Panc1 (cell line): ENCODE data around the gene MAPKBP1. TPM values are rescaled to one million over a fixed set of nuclear protein-coding genes. Genes with fewer than 3 reads are reported as not detected.
A peak's percentile ranks its signal among the peaks of the same experiment; 100 is the strongest.
"Not testable (repeated sequence)": the region's sequence is repeated elsewhere in the genome, so short reads cannot be mapped to it uniquely, and the experiment has no call there.

Source experiments
- ATAC-seq: fragments of 200-7000 bp; cut with Tn5 transposase; 2 replicates; pipeline ENCODE4 v1.9.1; 2020; ENCODE audit warnings: mild to moderate bottlenecking, moderate library complexity
- Bru-seq: library from RNA; stranded (reverse); fragments of 400-500 nt; gene quantifications from one replicate; lab custom pipeline; 2021; lab: Mats Ljungman, UMichigan
- BruChase-seq, 2 experiments: library from RNA; stranded (reverse); fragments of 400-500 nt; gene quantifications; one replicate each; lab custom pipeline; 2021; lab: Mats Ljungman, UMichigan
- BruUV-seq: library from RNA; stranded (reverse); fragments of 400-500 nt; replicated peaks from 2 replicates; lab custom pipeline; 2021; lab: Mats Ljungman, UMichigan
- CTCF ChIA-PET: fragments of 300-600 bp; sonication (Branson Sonifier 250); formaldehyde crosslinking; loops from one replicate; lab custom pipeline; 2022; ENCODE audit warnings: antibody characterized with exemption; lab: Charles Lee
- POLR2A ChIA-PET: fragments of 300-600 bp; sonication (Branson Sonifier 250); formaldehyde crosslinking; loops from one replicate; lab custom pipeline; 2022; ENCODE audit warnings: antibody characterized with exemption; lab: Charles Lee
- DNase-seq: peaks from one replicate; pipeline ENCODE4 v3.0.0-alpha.2; 2010; ENCODE audit warnings: low read depth, low spot score
- H3K27ac ChIP-seq: 2 replicates; pipeline ENCODE4 v1.5.1; 2011; ENCODE audit warnings: mild to moderate bottlenecking, low read length, inconsistent platforms
- H3K27me3 ChIP-seq: fragments of 200-500 bp; sonication (Bioruptor generic); 2 replicates; pipeline ENCODE4 v1.6.0; 2014; ENCODE audit warnings: low read length, inconsistent platforms; ENCODE audit not compliant: control insufficient read depth, insufficient read depth
- H3K36me3 ChIP-seq: fragments of 200-500 bp; sonication (Bioruptor generic); 2 replicates; pipeline ENCODE4 v1.5.1; 2014; ENCODE audit warnings: inconsistent platforms, mild to moderate bottlenecking, low read length, moderate library complexity; ENCODE audit not compliant: control insufficient read depth, insufficient read depth
- H3K4me1 ChIP-seq: 2 replicates; pipeline ENCODE4 v1.5.1; 2011; ENCODE audit warnings: inconsistent platforms, mild to moderate bottlenecking, low read length, moderate library complexity; ENCODE audit not compliant: control insufficient read depth, insufficient read depth
- H3K4me3 ChIP-seq, 2 experiments: 2 replicates each; pipeline ENCODE4 v1.5.1; 2011 to 2012; ENCODE audit warnings: low read depth in 2 of 2, low read length in 2 of 2, mild to moderate bottlenecking in 2 of 2, inconsistent platforms in 1 of 2, moderate library complexity in 1 of 2
- H3K9me3 ChIP-seq: fragments of 200-500 bp; sonication (Bioruptor generic); 2 replicates; pipeline ENCODE4 v1.5.1; 2014; ENCODE audit warnings: low read depth, mild to moderate bottlenecking, inconsistent platforms, low read length, moderate library complexity; ENCODE audit not compliant: control insufficient read depth, insufficient read depth
- CTCF ChIP-seq: fragments of 450-650 bp; IDR thresholded peaks from 2 replicates; pipeline ENCODE4 v1.5.1; 2017; ENCODE audit warnings: mild to moderate bottlenecking
- POLR2AphosphoS5 ChIP-seq: IDR thresholded peaks from 2 replicates; pipeline ENCODE4 v1.6.1; 2012; ENCODE audit warnings: mild to moderate bottlenecking, low read depth, low read length, moderate library complexity
- REST ChIP-seq, 2 experiments: IDR thresholded peaks; 2 replicates each; pipeline ENCODE4 v1.6.1; 2011 to 2012; ENCODE audit warnings: low read depth in 2 of 2, control low read depth in 1 of 2, low read length in 1 of 2, mild to moderate bottlenecking in 1 of 2, moderate library complexity in 1 of 2; ENCODE audit not compliant: insufficient read depth in 1 of 2
- SIN3A ChIP-seq: IDR thresholded peaks from 2 replicates; pipeline ENCODE4 v1.6.1; 2012; ENCODE audit warnings: low read depth, mild to moderate bottlenecking, low read length, moderate library complexity, borderline replicate concordance; ENCODE audit not compliant: insufficient read depth
- TCF7L2 ChIP-seq: IDR thresholded peaks from 2 replicates; pipeline ENCODE4 v1.6.1; 2011; ENCODE audit warnings: mild to moderate bottlenecking, low read depth, low read length, inconsistent platforms
- in situ Hi-C: cut with HindIII; loops from 2 replicates; pipeline ENCODE4 v1.10.0; 2016; ENCODE audit warnings: low sequenced_read_pairs, low pct_unique_long_range_greater_than_20kb
- intact Hi-C: fragments of 100-400 bp; cut with micrococcal nuclease; formaldehyde crosslinking; loops from one replicate; pipeline ENCODE4 v1.10.0; 2022; ENCODE audit not compliant: unreplicated experiment
- long read RNA-seq: library from polyadenylated mRNA; unstranded; transcript quantifications from one replicate; pipeline ENCODE4 v2.0.0, GENCODE V29; 2021; ENCODE audit not compliant: unreplicated experiment
- polyA plus RNA-seq: library from polyadenylated mRNA; unstranded; fragments of >200 nt; gene quantifications from one replicate; pipeline ENCODE4 v1.2.1, GENCODE V29; 2012; ENCODE audit warnings: missing spikeins; ENCODE audit not compliant: insufficient read length
- total RNA-seq: library from RNA; stranded (reverse); gene quantifications from one replicate; pipeline ENCODE4 v1.2.1, GENCODE V29; 2021; ENCODE audit not compliant: unreplicated experiment

The MAPKBP1 gene
- total RNA-seq (38.4 TPM), Bru-seq, nascent RNA (percentile 80 among the genes with signal in this experiment), BruChase-seq, experiment 1, labeled RNA remaining after a 2-hour chase (percentile 86 among the genes with signal in this experiment), BruChase-seq, experiment 2, labeled RNA remaining after a 6-hour chase (percentile 87 among the genes with signal in this experiment)
- 21.9 TPM for polyA plus RNA-seq
- long read RNA-seq, partial matches to known transcripts = 13 of 47 reads
- long read RNA-seq, other reads (novel, unspliced or antisense) = 34 of 47 reads

GRCh38 chr15:41774062-41774881, at the start of gene MAPKBP1:
Gene MAPKBP1, plus strand, starts transcription at chr15:41774484. Its CDS starts 792 bp downstream, at chr15:41775276.
- POLR2A ChIA-PET = interaction anchor here (0.6 to 1.2 kb wide), 3 partner anchors 9 to 149 kb away, joined by 3 to 12 read pairs (median 3); no protein-coding TSS in a partner anchor
- intact Hi-C loops (no loop called here), in situ Hi-C loops (no loop called here)
- BruUV-seq = no TSS peak
- Histone ChIP-seq H3K36me3 (no peaks in the 10 kb centered on the region), H3K4me1 (peaks cover 39% of the 10 kb centered on the region), H3K9me3 (no peaks in the 10 kb centered on the region), H3K4me3 (peak within 1 kb of the TSS; percentile 65 to 99), H3K27ac (peak within 1 kb of the TSS; percentile 93), H3K27me3 (no peaks in the 10 kb centered on the region)
- TF ChIP-seq CTCF = peak; percentile 74
- TF ChIP-seq SIN3A = peak; percentile 82; the same call in 1 of the 2 replicates
- TF ChIP-seq REST (IDR thresholded peaks at IDR 0.05; ENCODE audit: insufficient read depth in 1 of 2, low read depth in 2 of 2, low read length in 1 of 2) = peak in 1 of 2 experiments; percentile 52; a peak in 1 of 4 replicates
- peak; percentile 73 for TF ChIP-seq TCF7L2
- TF ChIP-seq POLR2AphosphoS5 = peak; percentile 91
- ATAC-seq (peak; percentile 95), DNase-seq (peak; percentile 91)
- CTCF ChIA-PET = interaction anchor here (0.8 to 2.8 kb wide), 7 partner anchors 35 to 198 kb away, joined by 3 to 20 read pairs (median 5); partner anchors contain the start of genes EHD4 and PLA2G4B

GRCh38 chr15:41727143-41727542, 47.1 kb upstream of the MAPKBP1 start:
- Histone ChIP-seq H3K4me3 (no peak overlapping the region), H3K27me3 (no peaks in the 10 kb centered on the region), H3K9me3 (no peaks in the 10 kb centered on the region), H3K36me3 (peaks cover 11% of the 10 kb centered on the region), H3K27ac (no peak overlapping the region), H3K4me1 (no peaks in the 10 kb centered on the region)
- in situ Hi-C loops (no loop called here), intact Hi-C loops (no loop called here)
- ChIA-PET POLR2A (interaction anchor here (0.5 kb wide), 1 partner anchor 172 kb away, joined by 10 read pairs; no protein-coding TSS in a partner anchor), CTCF (no interaction called here)
- TF ChIP-seq REST (IDR thresholded peaks at IDR 0.05; ENCODE audit: insufficient read depth in 1 of 2, low read depth in 2 of 2, low read length in 1 of 2) (no peak), SIN3A (no peak), CTCF (no peak), POLR2AphosphoS5 (no peak), TCF7L2 (no peak)
- DNase-seq = no peak
- BruUV-seq = no TSS peak
- ATAC-seq = no peak

- ATAC-seq, H3K27me3 ChIP-seq, H3K4me3 ChIP-seq, intact Hi-C loops, in situ Hi-C loops, H3K4me1 ChIP-seq, DNase-seq, BruUV-seq, H3K9me3 ChIP-seq, CTCF ChIA-PET, H3K27ac ChIP-seq: not testable (repeated sequence)
- H3K36me3 ChIP-seq = peaks cover 11% of the 10 kb centered on the region
- POLR2A ChIA-PET = interaction anchor here (0.6 kb wide), 2 partner anchors 19 to 107 kb away, joined by 3 to 5 read pairs; no protein-coding TSS in a partner anchor
These were observed 46.2 kb upstream of the MAPKBP1 start for GRCh38 chr15:41728061-41728460.
